GM21526 (cell line): ENCODE measurements around the gene TBC1D5.
A peak's percentile ranks its signal among the peaks of the same experiment; 100 is the strongest.
"Not testable (repeated sequence)": the region's sequence is repeated elsewhere in the genome, so short reads cannot be mapped to it uniquely, and the experiment has no call there.

Source experiments
- ATAC-seq: cut with Tn5 transposase; IDR thresholded peaks from one replicate; pipeline ENCODE4 v1.9.1; 2021; ENCODE audit warnings: moderate library complexity; ENCODE audit not compliant: unreplicated experiment, low FRiP score

The TBC1D5 gene

DNA sequence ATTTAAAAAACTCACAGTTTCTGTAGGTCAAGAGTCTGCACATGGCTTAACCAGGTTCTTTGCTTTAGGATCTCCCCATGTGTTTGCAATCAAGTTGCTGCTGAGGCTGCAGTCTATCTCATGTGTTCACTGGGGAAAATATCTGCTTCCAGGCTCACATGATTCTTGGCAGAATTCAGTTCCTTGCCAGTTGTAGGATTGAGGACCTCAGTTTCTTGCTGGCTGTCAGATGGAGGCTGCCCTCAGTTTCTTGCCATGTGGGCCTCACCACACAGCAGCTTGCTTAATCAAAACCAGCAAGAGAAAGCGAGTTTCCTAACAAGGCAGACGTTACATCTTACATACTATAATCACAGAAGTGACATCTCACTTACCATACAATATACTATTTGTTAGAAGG is 10.0 kb upstream of the TBC1D5 start:
- no peak for ATAC-seq

DNA sequence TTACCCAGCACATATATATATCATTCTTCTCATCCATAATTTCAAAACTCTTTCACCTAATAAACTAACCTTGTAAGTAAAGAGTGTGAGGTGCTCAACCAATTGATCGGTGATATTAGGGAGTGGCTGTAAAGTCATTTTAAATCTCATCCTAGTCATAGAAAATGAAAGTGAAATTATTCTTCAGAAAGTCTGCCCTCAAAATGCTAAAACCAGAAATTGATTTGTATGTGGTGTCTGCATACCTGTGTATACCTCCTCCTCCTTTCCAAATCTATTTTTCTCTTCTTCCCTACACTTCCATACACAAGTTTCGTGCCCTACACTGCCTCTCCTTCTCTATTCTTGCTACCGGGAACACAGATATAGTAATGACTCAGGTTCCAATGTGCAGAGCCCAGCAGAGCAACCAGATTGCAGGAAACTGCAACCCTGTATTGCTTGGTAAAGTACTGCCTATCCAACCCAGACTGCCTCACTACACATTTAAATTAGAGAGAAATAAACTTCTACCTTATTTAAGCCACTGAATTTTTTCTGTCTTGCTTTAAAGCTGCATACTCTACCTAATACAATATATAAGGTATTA is 7.4 kb upstream of the TBC1D5 start:
- no peak for ATAC-seq

DNA sequence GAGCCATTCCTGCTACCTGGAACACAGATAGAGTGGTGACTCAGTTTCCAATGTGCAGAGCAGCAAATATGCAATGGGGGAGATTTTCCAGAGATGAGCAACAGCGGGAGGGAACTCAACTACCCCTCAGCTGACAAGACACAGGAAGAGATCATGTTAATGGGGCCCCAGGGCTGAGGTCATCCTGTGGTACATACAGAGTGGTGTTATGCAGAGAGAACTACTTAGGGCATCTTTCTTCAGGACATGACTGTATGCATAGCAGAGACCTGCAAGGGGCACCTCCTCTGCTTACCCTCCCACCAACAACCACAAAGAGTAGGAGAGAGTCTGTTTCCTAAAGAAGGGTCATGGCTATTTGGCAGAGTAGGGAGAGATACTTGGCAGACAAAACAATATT is 6.8 kb upstream of the TBC1D5 start:
- ATAC-seq = peak; percentile 42

DNA sequence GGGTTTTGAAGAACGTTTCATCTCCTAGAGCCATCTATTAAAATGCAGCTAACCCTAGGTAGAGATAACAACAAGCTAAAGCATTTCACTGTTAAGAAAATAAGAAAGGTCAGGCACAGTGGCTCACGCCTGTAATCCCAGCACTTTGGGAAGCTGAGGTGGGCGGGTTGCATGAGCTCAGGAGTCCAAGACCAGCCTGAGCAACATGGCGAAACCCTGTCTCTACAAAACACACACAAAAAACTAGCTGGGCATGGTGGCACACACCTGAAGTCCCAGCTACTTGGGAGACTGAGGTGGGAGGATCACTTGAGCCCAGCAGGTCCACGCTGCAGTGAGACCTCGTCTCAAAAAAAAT is 5.4 kb upstream of the TBC1D5 start:
- ATAC-seq = no peak

DNA sequence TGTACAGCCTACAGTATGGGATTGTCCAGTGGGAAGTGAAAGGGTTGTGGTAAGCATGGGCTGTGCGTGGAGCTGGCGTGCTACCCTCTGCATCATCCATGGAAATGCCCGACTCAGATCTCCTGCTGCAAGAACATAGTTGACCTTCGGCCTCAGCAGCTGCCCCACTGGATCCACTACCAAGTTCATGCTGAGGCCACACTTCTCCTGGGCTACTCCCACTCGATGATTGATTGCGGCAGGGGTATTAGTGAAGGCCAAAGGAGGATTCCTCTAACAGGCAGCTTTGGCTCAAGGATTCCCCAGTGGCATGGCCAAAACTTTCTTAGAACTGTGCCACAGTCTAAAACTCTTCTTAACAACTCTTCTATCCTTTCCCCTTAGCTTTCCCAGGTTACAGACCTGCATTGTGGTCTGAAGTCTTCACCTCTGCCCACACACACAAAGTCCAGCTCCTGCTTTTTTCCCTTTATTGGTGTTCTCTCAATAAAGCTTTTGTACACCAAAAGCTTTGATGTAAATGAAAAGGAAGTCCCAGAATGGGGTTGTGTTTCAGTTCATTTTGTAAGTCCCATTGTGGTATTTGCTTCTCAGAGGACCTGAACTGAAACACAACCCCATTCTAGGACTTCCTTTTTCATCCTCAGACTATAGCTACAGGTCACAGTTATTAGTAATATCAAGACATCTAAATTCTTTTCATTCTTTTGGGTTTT is 4.9 kb upstream of the TBC1D5 start:
- peak; percentile 78 for ATAC-seq

DNA sequence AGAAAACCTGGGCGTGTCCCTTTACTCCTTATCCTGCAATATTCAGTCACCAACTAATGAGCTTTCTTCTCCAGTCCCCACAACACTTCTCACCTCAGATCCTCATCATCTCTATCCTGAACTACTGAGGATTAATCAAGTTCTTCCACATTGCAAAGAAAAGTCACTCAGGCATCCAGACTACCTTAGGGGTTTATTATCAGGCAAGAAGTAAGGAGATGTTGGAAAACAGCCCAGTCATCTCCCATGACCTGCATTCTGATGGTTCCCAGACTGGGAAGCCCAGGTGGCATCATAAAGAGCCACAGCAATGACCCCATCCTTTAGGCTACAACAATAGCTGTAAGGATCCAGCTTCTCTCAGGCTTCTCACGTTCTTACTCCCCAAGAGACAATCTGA is 3.5 kb upstream of the TBC1D5 start:
- no peak for ATAC-seq

DNA sequence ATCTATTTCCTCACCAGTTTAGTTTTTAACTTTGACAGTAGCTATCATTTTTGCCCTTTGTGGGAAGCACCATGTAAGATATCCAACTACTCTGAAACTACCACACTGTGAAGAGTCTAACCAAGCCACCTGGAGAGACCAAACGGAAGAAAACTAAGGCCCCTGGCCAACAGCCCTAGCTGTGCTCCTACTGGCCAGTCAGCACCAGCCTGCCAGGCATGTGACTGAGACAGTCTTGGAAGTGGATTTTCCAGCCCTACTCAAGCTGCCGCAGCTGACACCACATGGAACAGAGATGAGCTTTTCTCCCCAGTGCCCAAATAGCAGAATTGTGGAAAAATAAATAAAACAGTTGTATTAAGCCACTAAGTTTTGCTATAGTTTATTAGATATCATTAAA is 2.9 kb upstream of the TBC1D5 start:
- no peak for ATAC-seq

DNA sequence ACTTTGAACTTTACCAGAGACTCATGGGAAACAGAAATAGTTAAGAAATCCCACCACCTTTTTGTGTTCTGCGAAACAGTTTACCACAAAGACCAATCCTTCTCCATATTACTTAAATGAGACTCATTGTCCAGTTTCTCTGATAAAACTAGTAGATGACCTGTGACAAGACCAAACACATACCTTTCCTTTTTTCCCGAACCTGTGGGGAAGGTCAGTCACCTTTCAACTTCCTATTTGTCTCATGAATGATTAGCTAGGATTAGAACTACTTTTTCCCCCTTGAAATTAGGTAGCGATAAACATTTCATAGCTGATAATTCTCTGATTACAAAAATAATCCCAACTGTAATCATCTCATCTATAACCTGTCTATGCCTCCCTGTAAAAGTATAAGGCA is 2.3 kb upstream of the TBC1D5 start:
- ATAC-seq = no peak

DNA sequence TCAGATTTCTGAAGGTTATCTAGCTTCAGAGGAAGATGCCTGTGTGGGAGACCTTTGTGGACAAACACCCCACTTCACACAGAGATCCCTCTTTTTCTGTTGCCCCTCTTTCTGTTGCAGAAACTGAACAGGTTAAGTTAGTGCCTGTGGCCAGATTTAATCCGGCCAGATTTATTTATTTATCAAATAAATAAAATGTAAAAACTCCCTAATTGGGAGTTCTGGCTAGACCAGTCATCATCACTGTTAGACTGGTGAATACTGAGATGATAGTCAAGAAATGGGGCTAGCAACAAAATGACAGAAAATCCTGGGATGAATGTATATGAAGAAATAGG is 1.2 kb upstream of the TBC1D5 start:
- no peak for ATAC-seq

DNA sequence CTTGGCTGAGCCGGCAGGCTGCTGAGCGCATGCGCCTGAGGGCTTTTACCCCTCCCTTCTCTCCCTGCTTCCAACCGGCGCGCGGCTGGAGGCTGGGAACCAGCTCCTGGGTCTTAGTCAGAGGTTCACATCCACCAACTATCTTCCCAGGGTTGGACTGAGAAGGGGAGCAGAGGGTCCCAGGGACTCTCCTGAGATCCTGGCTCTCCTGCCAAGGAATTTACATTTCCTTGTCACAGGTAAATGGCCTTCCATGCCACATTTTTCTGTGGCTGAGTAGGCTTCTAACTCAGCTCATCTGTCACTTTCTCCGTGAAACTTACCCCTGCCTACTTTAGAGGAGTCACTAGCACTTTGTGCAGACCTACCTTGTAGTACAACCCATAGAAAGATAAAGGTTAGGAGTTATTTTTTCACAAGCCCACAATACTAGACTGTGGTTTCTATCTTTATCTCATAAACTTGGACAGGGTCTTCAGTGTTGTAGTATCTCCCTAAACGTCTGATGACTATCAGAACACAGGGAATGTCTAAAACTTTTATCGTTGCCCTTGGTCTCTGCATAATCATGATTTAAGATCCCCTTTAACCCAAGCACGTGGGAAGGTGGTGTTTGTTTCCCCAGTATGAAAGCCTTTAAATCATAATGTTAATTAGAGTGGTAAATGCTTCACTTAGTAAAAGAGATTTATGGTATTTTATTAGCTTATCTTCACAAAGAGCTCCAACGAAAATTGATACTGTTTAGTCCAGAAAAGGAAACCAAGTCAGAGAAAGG is 638 bp upstream of the TBC1D5 start:
- peak; percentile 0 for ATAC-seq

DNA sequence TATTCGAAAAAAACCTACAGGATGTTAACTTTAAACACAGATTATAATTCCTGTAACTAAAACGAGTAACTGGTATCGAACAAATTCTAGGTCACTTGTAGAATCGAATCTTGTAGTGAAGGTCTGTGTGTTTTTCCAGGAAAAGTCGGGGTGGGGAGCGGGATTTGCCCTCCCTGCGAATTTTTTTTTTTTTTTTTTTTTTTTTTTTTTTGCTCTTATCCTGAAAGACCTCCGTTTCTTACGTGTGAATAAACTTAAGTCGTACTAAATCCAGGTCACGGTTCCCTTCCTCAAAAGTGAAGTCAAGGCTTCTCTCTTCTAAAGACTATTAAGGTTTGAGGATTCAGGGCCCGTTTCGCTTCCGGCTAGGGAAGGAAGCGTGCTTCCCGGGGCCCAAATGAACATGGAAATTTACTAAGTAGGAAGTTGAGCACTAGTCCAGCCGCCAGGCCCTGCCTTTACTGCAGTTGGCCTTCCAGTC is 770 bp downstream of the TBC1D5 start:
- no peak for ATAC-seq

DNA sequence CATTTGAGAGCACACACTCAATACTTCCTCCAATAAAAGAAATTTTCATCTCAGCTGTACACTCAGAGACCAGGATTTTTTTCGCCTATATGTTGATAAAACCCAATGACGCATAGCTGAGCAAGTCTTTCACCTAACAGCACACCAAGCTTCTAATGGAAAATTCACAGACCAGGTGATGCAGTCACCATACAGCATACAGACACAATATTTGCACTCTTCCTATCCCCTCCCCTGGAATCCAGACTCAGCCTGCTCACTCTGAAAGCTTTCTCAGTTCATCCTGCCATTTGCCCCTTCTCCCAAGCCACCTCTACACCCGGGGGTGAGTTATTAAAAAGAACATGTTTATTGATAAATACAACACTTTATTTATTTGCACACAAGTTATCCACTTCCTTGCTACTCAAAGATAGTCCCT is 1.7 kb downstream of the TBC1D5 start:
- ATAC-seq = no peak

DNA sequence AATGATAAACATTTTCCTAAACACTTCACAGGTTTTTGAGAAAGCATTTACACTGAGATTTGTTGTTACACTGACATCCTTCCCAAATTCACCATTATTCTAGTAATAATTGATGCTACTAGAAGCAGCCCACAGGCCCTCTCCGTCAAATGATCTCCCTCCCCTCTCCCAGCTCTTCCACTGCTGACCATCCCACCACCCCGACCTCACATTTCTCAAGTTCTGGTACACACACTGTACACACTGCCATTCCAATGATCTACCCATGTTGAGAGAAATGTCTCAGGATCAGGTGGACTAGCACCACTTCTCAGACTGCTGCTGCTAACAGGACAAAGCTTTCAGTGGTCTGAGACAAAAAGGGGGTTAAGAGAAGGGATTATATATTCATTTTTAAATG is 3.5 kb downstream of the TBC1D5 start:
- no peak for ATAC-seq

DNA sequence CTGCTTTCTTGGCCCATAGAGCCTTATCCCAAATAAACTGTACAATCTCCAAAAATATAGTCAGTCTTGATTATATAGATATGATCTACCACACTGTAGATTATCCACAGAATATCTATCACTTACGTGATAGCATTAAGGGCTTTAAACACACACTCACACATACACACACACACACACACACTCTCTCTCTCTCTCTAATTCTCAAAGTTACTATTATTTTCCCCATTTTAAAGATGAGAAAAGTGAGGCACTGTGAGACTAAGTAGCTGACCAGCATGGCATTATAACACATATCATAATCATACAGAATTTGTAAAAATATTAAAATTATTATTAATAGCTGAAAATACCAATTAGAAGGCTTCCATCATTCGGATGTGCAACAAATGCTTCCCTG is 4.2 kb downstream of the TBC1D5 start:
- no peak for ATAC-seq

DNA sequence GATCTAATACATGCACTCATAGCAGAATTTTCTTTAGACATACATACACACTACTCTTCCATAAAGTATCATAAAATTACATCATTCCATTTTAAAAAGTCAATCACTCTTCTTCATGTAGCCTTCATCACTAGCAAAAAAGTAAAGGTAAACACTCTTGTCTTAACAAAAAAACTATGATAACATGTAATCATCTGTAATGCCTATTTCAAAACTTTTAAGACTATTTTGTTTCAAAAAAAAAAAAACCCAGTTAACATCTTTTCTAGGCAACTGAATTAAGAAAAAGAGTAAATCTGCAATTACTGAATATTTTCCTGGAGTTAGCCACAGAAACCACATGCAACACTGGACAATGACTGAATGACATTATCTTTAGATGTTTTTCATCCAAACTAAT is 4.8 kb downstream of the TBC1D5 start:
- no peak for ATAC-seq

DNA sequence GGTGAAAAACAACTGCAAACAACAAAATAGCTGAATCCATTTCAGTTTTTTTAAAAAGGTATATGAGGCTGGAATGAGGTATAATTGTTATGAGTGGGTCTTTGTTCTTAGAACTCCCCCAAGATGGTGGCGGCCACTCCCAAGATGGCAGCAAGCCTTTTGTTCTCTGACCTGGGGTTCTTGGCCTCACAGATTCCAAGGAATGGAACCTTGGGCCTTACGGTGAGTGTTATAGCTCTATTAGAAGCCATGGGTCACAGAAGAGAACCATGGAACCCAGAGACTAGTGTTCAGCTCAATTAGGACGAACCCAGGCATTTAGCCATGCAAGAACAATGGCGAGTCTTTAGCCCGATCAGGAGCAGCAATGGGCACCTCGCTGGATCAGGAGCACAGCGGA is 7.1 kb downstream of the TBC1D5 start:
- ATAC-seq = not testable (repeated sequence)

DNA sequence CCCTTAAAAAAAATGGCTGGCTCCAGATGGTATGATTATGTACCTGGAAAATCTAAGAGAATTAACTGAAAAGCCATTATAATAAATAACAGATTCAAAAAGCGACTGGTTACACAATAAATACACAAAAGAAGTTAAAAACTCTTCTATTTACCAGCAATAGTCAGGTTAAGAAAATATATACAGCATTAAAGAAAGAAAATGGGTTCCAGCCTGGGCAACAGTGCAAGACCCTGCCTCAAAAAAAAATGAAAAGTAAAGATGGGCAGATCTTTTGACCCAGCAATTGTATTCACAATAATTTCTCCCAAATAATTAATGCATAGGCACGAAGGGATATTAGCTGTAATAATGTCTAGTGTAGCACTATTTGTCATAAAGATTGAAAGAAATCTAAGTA is 8.7 kb downstream of the TBC1D5 start:
- no peak for ATAC-seq

DNA sequence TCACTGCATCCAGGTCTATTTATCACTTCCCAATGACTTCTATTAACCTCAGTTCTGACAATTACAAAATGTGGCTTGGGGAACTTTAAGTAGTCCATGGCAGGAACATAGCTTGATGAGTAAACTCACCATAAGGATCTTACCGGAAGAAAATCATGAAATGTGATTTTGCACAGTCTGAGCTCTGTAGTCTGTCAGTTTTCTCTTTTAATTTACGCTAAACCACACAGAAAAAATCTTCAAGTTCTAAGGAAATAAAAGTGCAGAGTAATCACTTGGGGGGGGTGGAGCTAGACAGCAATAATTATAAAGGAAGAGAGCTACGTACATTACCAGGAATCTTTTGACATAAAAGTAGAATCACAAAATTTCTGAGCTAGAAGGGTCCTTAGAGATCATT is 9.2 kb downstream of the TBC1D5 start:
- ATAC-seq = no peak

DNA sequence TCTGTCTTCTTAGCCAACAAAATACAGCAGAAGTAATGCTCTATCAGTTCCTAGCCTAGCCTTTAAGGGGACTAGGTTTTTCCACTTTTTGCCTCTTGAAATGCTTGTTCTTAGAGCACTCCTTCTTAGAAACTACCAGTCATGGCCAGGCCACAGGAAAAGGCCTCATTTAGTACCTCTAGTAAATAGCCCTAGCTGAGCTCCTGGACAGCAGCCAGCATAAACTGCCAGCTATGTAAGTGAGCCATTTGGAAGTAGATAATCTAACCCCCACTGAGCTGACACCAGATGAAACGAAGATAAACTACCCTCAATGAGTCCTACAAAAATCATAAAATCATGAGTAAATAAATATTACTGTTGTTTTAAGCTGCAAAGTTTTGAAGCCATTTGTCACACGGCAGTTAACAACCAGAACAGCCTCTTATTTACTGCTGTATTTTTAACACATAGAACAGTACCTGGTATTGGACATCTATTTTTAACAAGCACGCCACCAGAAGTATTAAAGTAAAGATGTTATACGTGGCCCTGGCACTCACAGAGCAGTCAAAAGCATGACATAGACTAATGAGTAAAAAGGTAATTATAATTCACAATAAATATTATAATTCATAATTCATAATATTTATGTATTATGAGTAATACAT is 12.0 kb downstream of the TBC1D5 start:
- no peak for ATAC-seq

DNA sequence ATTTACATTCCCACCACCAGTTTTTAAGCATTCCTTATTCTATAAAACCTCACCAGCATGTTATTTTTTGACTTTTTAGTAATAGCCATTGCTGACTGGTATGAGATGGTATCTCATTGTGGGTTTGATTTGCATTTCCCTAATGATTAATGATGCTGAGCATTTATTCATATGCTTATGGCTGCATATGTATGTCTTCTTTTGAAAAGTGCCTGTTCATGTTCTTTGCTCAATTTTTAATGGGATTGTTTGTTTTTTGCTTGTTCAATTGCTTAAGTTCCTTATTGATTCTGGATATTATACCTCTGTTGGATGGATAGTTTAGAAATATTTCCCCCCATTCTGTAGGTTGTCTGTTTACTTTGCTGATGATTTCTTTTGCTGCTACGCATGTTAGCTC is 16.1 kb downstream of the TBC1D5 start:
- ATAC-seq = no peak

DNA sequence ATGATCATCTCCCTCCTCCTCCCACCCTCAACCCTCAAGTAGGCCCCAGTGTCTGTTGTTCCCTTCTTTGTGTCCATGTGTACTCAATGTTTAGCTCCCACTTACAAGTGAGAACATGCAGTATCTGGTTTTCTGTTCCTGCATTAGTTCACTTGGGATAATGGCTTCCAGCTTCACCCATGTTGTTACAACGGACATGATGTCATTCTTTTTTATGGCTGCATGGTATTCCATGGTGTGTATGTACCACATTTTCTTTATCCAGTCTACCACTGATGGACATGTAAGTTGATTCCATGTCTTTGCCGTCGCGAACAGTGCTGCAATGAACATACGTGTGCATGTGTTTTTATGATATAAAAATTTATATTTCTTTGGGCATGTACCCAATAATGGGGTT is 16.6 kb downstream of the TBC1D5 start:
- not testable (repeated sequence) for ATAC-seq
